GM23248 (cell line): Measurements from ENCODE around the gene CSMD2.

ENCODE experiments used
- EZH2 ChIP-seq: fragments of 200-600 bp; sonication (generic); IDR thresholded peaks from 2 replicates; pipeline ENCODE4 v1.6.1; 2018; ENCODE audit warnings: antibody characterized with exemption, mild to moderate bottlenecking; ENCODE audit not compliant: insufficient read depth, poor library complexity, severe bottlenecking
- EZH2phosphoT487 ChIP-seq: fragments of 200-600 bp; sonication (generic); IDR thresholded peaks from 2 replicates; pipeline ENCODE4 v1.6.1; 2018; ENCODE audit warnings: antibody characterized with exemption, moderate library complexity, mild to moderate bottlenecking, low read depth; ENCODE audit not compliant: insufficient read depth

GRCh38 chr1:33683913-33684312 lies 481.1 kb downstream of the CSMD2 start:
- TF ChIP-seq EZH2: no peak
- TF ChIP-seq EZH2phosphoT487: no peak
